Measurements from ENCODE around the gene ZSCAN20.

GRCh38 chr1:33425900-33426299, 46.5 kb upstream of the ZSCAN20 start:
- TF ChIP-seq CTCF (conservative IDR thresholded peaks at IDR 0.05; ENCODE audit: low read depth in 2 of 2) (no peak), CREB1 (CRISPR knock-in tag; IDR thresholded peaks at IDR 0.05; ENCODE audit: low read depth) (no peak), STAT1 (IDR thresholded peaks at IDR 0.05; ENCODE audit: unreplicated experiment) (no peak), POLR2AphosphoS5 (IDR thresholded peaks at IDR 0.05; ENCODE audit: low read depth) (no peak), ZNF114 (CRISPR knock-in tag; IDR thresholded peaks at IDR 0.05) (no peak), EZH2phosphoT487 (IDR thresholded peaks at IDR 0.05; ENCODE audit: unreplicated experiment) (no peak), EZH2 (IDR thresholded peaks at IDR 0.05; ENCODE audit: low read depth, unreplicated experiment) (no peak), ETS1 (IDR thresholded peaks at IDR 0.05) (no peak)

Data from GM23338 (cell line).